Liver (tissue), 9 donors: ENCODE data around the gene PPM1J. TPM values are rescaled to one million over a fixed set of nuclear protein-coding genes. Genes with fewer than 3 reads are reported as not detected.

ENCODE experiments used
- DNase-seq: peaks from one replicate; pipeline ENCODE4 v3.0.0-alpha.2; 2017; ENCODE audit warnings: low spot score
- H3K27ac ChIP-seq, 2 donors: one replicate each; pipeline ENCODE4 v1.7.0; 2013; ENCODE audit warnings: inconsistent platforms in 2 of 2, low read length in 2 of 2, control low read depth in 1 of 2, low read depth in 1 of 2, mild to moderate bottlenecking in 1 of 2
- H3K27me3 ChIP-seq, 4 donors: one replicate each; pipeline versions ENCODE4 v1.6.1 to v1.7.0; 2013; ENCODE audit warnings: low read length in 3 of 4, inconsistent platforms in 1 of 4, mild to moderate bottlenecking in 1 of 4, moderate library complexity in 1 of 4; ENCODE audit not compliant: control insufficient read depth in 4 of 4, insufficient read depth in 4 of 4
- H3K36me3 ChIP-seq, 4 donors: one replicate each; pipeline versions ENCODE4 v1.6.1 to v1.7.0; 2013; ENCODE audit warnings: low read length in 3 of 4, mild to moderate bottlenecking in 3 of 4, low read depth in 1 of 4, moderate library complexity in 1 of 4; ENCODE audit not compliant: control insufficient read depth in 4 of 4, insufficient read depth in 3 of 4
- H3K4me1 ChIP-seq, 4 donors: one replicate each; pipeline versions ENCODE4 v1.6.1 to v1.7.0; 2013; ENCODE audit warnings: low read length in 3 of 4, mild to moderate bottlenecking in 3 of 4, moderate library complexity in 1 of 4; ENCODE audit not compliant: control insufficient read depth in 4 of 4, insufficient read depth in 4 of 4
- H3K4me3 ChIP-seq, 3 donors: one replicate each; pipeline versions ENCODE4 v1.6.1 to v1.7.0; 2013; ENCODE audit warnings: low read length in 3 of 3, control low read depth in 1 of 3, low read depth in 1 of 3, mild to moderate bottlenecking in 1 of 3
- H3K9ac ChIP-seq, 2 donors: one replicate each; pipeline ENCODE4 v1.7.0; 2013; ENCODE audit warnings: low read length in 2 of 2, mild to moderate bottlenecking in 2 of 2, moderate library complexity in 2 of 2, control low read depth in 1 of 2, low read depth in 1 of 2
- H3K9me3 ChIP-seq, 4 donors: one replicate each; pipeline versions ENCODE4 v1.6.1 to v1.7.0; 2013; ENCODE audit warnings: low read length in 3 of 4; ENCODE audit not compliant: control insufficient read depth in 4 of 4
- EGR1 ChIP-seq, 2 donors: IDR thresholded peaks; 2 replicates each; pipeline ENCODE4 v1.6.1; 2016 to 2018; ENCODE audit warnings: antibody characterized with exemption in 2 of 2, low read depth in 2 of 2
- FOXA2 ChIP-seq: IDR thresholded peaks from 2 replicates; pipeline ENCODE4 v1.6.1; 2016; ENCODE audit warnings: antibody characterized with exemption
- GABPA ChIP-seq, 2 donors: IDR thresholded peaks in 1 of 2; conservative IDR thresholded peaks in 1 of 2; 2 replicates each; pipeline ENCODE4 v1.6.1; 2016; ENCODE audit warnings: antibody characterized with exemption in 2 of 2, mild to moderate bottlenecking in 1 of 2, moderate library complexity in 1 of 2
- HNF4A ChIP-seq, 2 donors: conservative IDR thresholded peaks; 2 replicates each; pipeline ENCODE4 v1.6.1; 2016; ENCODE audit warnings: antibody characterized with exemption in 2 of 2, mild to moderate bottlenecking in 2 of 2
- HNF4G ChIP-seq: IDR thresholded peaks from 2 replicates; pipeline ENCODE4 v1.6.1; 2016; ENCODE audit warnings: antibody characterized with exemption
- JUND ChIP-seq, 2 donors: IDR thresholded peaks; 2 replicates each; pipeline ENCODE4 v1.6.1; 2016; ENCODE audit warnings: antibody characterized with exemption in 2 of 2
- NR2F2 ChIP-seq: IDR thresholded peaks from 2 replicates; pipeline ENCODE4 v1.6.1; 2016; ENCODE audit warnings: antibody characterized with exemption
- RAD21 ChIP-seq, 2 donors: IDR thresholded peaks; 2 replicates each; pipeline ENCODE4 v1.6.1; 2016; ENCODE audit warnings: antibody characterized with exemption in 2 of 2, mild to moderate bottlenecking in 2 of 2
- REST ChIP-seq: IDR thresholded peaks from 2 replicates; pipeline ENCODE4 v1.6.1; 2016; ENCODE audit warnings: antibody characterized with exemption, mild to moderate bottlenecking
- RXRA ChIP-seq, 2 donors: IDR thresholded peaks; 2 replicates each; pipeline ENCODE4 v1.6.1; 2017 to 2018; ENCODE audit warnings: antibody characterized with exemption in 2 of 2, mild to moderate bottlenecking in 1 of 2
- SP1 ChIP-seq: IDR thresholded peaks from 2 replicates; pipeline ENCODE4 v1.6.1; 2018; ENCODE audit warnings: antibody characterized with exemption, mild to moderate bottlenecking
- TAF1 ChIP-seq: conservative IDR thresholded peaks from 2 replicates; pipeline ENCODE4 v1.6.1; 2016; ENCODE audit warnings: antibody characterized with exemption, mild to moderate bottlenecking
- WGBS: extraction: QIAGEN DNeasy Blood & Tissue Kit; methylation state at CpG from one replicate; pipeline ENCODE4 v1.1.7; 2013; 5-methylcytosine and 5-hydroxymethylcytosine counted together
- polyA plus RNA-seq, 2 donors: library from polyadenylated mRNA; stranded (reverse) in 1 of 2; unstranded in 1 of 2; fragments of 200-250 nt in 1 of 2; fragments of >200 nt in 1 of 2; fragmentation: Nextera tagmentation in 1 of 2; extraction: Ambion mirVana in 1 of 2; gene quantifications; one replicate each; pipeline versions ENCODE4 v1.2.1 to v1.2.3, GENCODE V29; 2013 to 2015
- total RNA-seq, 2 donors: library from RNA; depleted of rRNA; stranded (reverse); fragments of >200 nt; gene quantifications; one replicate each; pipeline ENCODE4 v1.2.3, GENCODE V29; 2014
- TF ChIP-seq, protein P1 (sequence below): IDR thresholded peaks from 2 replicates; pipeline ENCODE4 v1.6.1; 2016; ENCODE audit warnings: antibody characterized with exemption
- TF ChIP-seq, protein P2 (sequence below): IDR thresholded peaks from 2 replicates; pipeline ENCODE4 v1.6.1; 2016; ENCODE audit warnings: antibody characterized with exemption
- TF ChIP-seq, protein P3 (sequence below): IDR thresholded peaks from 2 replicates; pipeline ENCODE4 v1.6.1; 2016; ENCODE audit warnings: antibody characterized with exemption
- donor health status: healthy.
- donor health status: healthy.
- donor health status: healthy.
- donor health status: healthy.
- donor health status: healthy.

Gene PPM1J
- total and polyA plus RNA-seq, 4 donors, result 0.08 to 0.17 TPM; not detected in 2

DNA sequence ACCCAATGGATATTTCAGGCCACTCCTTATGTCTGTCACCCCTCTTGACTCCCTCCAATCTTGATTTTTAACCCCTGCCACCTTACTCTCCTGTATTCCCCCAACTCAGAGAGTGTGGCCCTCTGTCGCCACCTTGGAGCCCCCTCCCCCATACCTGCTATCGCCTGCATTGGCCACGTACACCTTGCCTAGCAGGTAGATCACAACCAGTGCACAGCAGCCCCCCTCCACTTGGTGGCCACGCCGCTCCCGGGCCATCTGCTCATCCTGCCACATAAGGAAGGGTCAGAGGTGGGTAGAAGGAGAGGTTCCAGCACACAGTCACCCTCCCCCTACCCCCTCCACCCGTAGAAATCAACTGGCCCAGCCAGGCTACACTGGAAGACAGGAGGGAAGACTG lies 2.9 kb downstream of the PPM1J start:
- WGBS, result 90% methylated on average over 7 of the region's 7 CpGs
- Histone ChIP-seq H3K27me3 (no peaks in the 10 kb centered on the region), H3K9ac (no peak overlapping the region), H3K4me1 (peaks cover 9 to 36% (median 30%) of the 10 kb centered on the region in 4 donors), H3K4me3 (no peak overlapping the region), H3K9me3 (no peaks in the 10 kb centered on the region), H3K27ac (no peak overlapping the region), H3K36me3 (no peaks in the 10 kb centered on the region)
- TF ChIP-seq HNF4A (conservative IDR thresholded peaks at IDR 0.05) (no peak), FOXA2 (no peak)
- no peak for DNase-seq

DNA sequence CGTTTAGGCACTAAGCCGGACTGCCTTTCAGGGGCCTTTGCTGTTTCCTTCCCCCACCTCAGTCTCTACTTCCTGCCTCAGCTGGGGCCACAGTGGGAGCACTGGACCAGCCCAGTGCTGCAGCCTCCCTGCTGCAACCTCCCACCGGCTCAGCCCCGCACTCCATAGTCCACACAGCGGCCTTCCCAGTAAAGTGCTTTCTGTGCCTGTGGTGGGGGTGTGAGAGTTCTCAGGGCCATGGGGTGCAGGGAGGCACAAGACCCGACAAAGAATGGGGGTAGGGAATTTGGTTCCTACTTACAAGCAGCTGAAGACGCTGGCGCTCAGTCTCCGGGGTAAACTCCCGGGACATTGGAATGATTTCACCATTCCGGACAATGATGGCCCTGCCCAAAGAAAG lies 3.5 kb downstream of the PPM1J start:
- no peaks in the 10 kb centered on the region for H3K9me3 ChIP-seq
- H3K4me1 ChIP-seq, result peaks cover 9 to 37% (median 30%) of the 10 kb centered on the region in 4 donors
- 89% methylated on average over 11 of the region's 11 CpGs for WGBS
- no peak for DNase-seq
- no peak overlapping the region for H3K4me3 ChIP-seq
- TF ChIP-seq, protein P1, sequence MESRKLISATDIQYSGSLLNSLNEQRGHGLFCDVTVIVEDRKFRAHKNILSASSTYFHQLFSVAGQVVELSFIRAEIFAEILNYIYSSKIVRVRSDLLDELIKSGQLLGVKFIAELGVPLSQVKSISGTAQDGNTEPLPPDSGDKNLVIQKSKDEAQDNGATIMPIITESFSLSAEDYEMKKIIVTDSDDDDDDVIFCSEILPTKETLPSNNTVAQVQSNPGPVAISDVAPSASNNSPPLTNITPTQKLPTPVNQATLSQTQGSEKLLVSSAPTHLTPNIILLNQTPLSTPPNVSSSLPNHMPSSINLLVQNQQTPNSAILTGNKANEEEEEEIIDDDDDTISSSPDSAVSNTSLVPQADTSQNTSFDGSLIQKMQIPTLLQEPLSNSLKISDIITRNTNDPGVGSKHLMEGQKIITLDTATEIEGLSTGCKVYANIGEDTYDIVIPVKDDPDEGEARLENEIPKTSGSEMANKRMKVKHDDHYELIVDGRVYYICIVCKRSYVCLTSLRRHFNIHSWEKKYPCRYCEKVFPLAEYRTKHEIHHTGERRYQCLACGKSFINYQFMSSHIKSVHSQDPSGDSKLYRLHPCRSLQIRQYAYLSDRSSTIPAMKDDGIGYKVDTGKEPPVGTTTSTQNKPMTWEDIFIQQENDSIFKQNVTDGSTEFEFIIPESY, result no peak
- TF ChIP-seq, protein P2, sequence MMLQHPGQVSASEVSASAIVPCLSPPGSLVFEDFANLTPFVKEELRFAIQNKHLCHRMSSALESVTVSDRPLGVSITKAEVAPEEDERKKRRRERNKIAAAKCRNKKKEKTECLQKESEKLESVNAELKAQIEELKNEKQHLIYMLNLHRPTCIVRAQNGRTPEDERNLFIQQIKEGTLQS, result no peak
- TF ChIP-seq FOXA2 (no peak), JUND (IDR thresholded peaks at IDR 0.05) (no peak), HNF4A (conservative IDR thresholded peaks at IDR 0.05) (no peak), GABPA (IDR thresholded peaks at IDR 0.05 in 1 of 2, conservative IDR thresholded peaks at IDR 0.05 in 1 of 2) (no peak), REST (no peak)
- no peaks in the 10 kb centered on the region for H3K36me3 ChIP-seq
- H3K9ac ChIP-seq, result no peak overlapping the region
- no peaks in the 10 kb centered on the region for H3K27me3 ChIP-seq
- no peak overlapping the region for H3K27ac ChIP-seq

- H3K27me3 ChIP-seq, result no peaks in the 10 kb centered on the region
- H3K4me1 ChIP-seq, result peaks cover 10 to 35% (median 28%) of the 10 kb centered on the region in 4 donors
- 84% methylated on average over 7 of the region's 7 CpGs for WGBS
- H3K36me3 ChIP-seq, result no peaks in the 10 kb centered on the region
- H3K4me3 ChIP-seq, result no peak overlapping the region
- H3K9ac ChIP-seq, result no peak overlapping the region
- H3K9me3 ChIP-seq, result no peaks in the 10 kb centered on the region
- no peak overlapping the region for H3K27ac ChIP-seq
- DNase-seq, result no peak
- no peak for TF ChIP-seq REST
- TF ChIP-seq RAD21 (IDR thresholded peaks at IDR 0.05), result no peak
- TF ChIP-seq HNF4G, result no peak
- TF ChIP-seq JUND (IDR thresholded peaks at IDR 0.05), result no peak
- TF ChIP-seq SP1, result no peak
- TF ChIP-seq NR2F2, result no peak
- no peak for TF ChIP-seq TAF1
- TF ChIP-seq EGR1 (IDR thresholded peaks at IDR 0.05; ENCODE audit: low read depth in 2 of 2), result no peak
- TF ChIP-seq, protein P2, result no peak
- no peak for TF ChIP-seq GABPA (IDR thresholded peaks at IDR 0.05 in 1 of 2, conservative IDR thresholded peaks at IDR 0.05 in 1 of 2)
- TF ChIP-seq HNF4A (conservative IDR thresholded peaks at IDR 0.05), result no peak
- TF ChIP-seq, protein P3, sequence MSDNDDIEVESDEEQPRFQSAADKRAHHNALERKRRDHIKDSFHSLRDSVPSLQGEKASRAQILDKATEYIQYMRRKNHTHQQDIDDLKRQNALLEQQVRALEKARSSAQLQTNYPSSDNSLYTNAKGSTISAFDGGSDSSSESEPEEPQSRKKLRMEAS, result no peak
- TF ChIP-seq, protein P1, result no peak
- no peak for TF ChIP-seq RXRA (IDR thresholded peaks at IDR 0.05)
These were observed 4.1 kb downstream of the PPM1J start for GRCh38 chr1:112711041-112711440.
